Measurements from ENCODE around the gene NCDN. TPM values are rescaled to one million over a fixed set of nuclear protein-coding genes. Genes with fewer than 3 reads are reported as not detected.

NCDN gene
- total RNA-seq (20.0 and 33.2 TPM in 2 replicates), polyA plus RNA-seq (18.1 and 27.6 TPM in 2 replicates), polyA minus RNA-seq (ENCODE audit: low replicate concordance) (44.6 and 47.5 TPM in 2 replicates)
- 32.4 and 46.7 TPM in 2 replicates for polyA plus RNA-seq (2012)

- peaks cover 18% of the 10 kb centered on the region for H3K79me2 ChIP-seq (ENCODE audit: control insufficient read depth, insufficient read depth, low read length)
- peak within 1 kb of the TSS; percentile 88 for H3K27ac ChIP-seq (ENCODE audit: insufficient read depth, low read length)
- peak within 1 kb of the TSS; percentile 93 for H3K4me2 ChIP-seq (ENCODE audit: extremely low read depth, insufficient read depth, low read length)
- peak within 1 kb of the TSS; percentile 83 to 97 (median 92) for H3K4me3 ChIP-seq (replicated peaks in 1 of 4; ENCODE audit: control extremely low read depth in 1 of 4, insufficient read depth in 1 of 4, low read depth in 3 of 4, low read length in 4 of 4)
- no peaks in the 10 kb centered on the region for H3K9me3 ChIP-seq (ENCODE audit: control insufficient read depth, insufficient read depth, low read depth, low read length)
- H3K27me3 ChIP-seq (ENCODE audit: control insufficient read depth, insufficient read depth, low read length): no peaks in the 10 kb centered on the region
- H3K9ac ChIP-seq (ENCODE audit: insufficient read depth, low read length): peak within 1 kb of the TSS; percentile 90
- H3K36me3 ChIP-seq (ENCODE audit: control insufficient read depth, insufficient read depth, low read length): peaks cover 11% of the 10 kb centered on the region
- DNase-seq (ENCODE audit: low read depth in 2 of 2): peak; percentile 97 to 98
- peak within 1 kb of the TSS; percentile 92 for H2AFZ ChIP-seq (ENCODE audit: low read length)
- TF ChIP-seq CTCF (conservative IDR thresholded peaks at IDR 0.05 in 1 of 2, IDR thresholded peaks at IDR 0.05 in 1 of 2; ENCODE audit: low read depth in 1 of 2, low read length in 2 of 2): no peak
- no peak for TF ChIP-seq EZH2 (IDR thresholded peaks at IDR 0.05; ENCODE audit: low read length, missing control alignments)
- peaks cover 7% of the 10 kb centered on the region for H3K4me1 ChIP-seq (ENCODE audit: control insufficient read depth, extremely low read depth, insufficient read depth, low read length)
- H4K20me1 ChIP-seq (ENCODE audit: control insufficient read depth, extremely low read depth, insufficient read depth, low read length): no peaks in the 10 kb centered on the region
These were observed at the start of gene NCDN for GRCh38 chr1:35557611-35558373. TSS of gene NCDN (plus strand) at chr1:35557799. CDS start at chr1:35558191, 392 bp downstream.

- Histone ChIP-seq H3K9me3 (ENCODE audit: control insufficient read depth, insufficient read depth, low read depth, low read length) (no peaks in the 10 kb centered on the region), H3K4me2 (ENCODE audit: extremely low read depth, insufficient read depth, low read length) (no peak overlapping the region), H3K4me1 (ENCODE audit: control insufficient read depth, extremely low read depth, insufficient read depth, low read length) (peaks cover 10% of the 10 kb centered on the region), H3K27ac (ENCODE audit: insufficient read depth, low read length) (no peak overlapping the region), H3K4me3 (replicated peaks in 1 of 4; ENCODE audit: control extremely low read depth in 1 of 4, insufficient read depth in 1 of 4, low read depth in 3 of 4, low read length in 4 of 4) (no peak overlapping the region), H3K79me2 (ENCODE audit: control insufficient read depth, insufficient read depth, low read length) (peaks cover 2% of the 10 kb centered on the region), H3K36me3 (ENCODE audit: control insufficient read depth, insufficient read depth, low read length) (no peaks in the 10 kb centered on the region), H3K9ac (ENCODE audit: insufficient read depth, low read length) (no peak overlapping the region), H3K27me3 (ENCODE audit: control insufficient read depth, insufficient read depth, low read length) (no peaks in the 10 kb centered on the region), H4K20me1 (ENCODE audit: control insufficient read depth, extremely low read depth, insufficient read depth, low read length) (no peaks in the 10 kb centered on the region), H2AFZ (ENCODE audit: low read length) (no peak overlapping the region)
- TF ChIP-seq EZH2 (IDR thresholded peaks at IDR 0.05; ENCODE audit: low read length, missing control alignments) (no peak), CTCF (conservative IDR thresholded peaks at IDR 0.05 in 1 of 2, IDR thresholded peaks at IDR 0.05 in 1 of 2; ENCODE audit: low read depth in 1 of 2, low read length in 2 of 2) (no peak)
- DNase-seq (ENCODE audit: low read depth in 2 of 2): no peak
These were observed 49.7 kb upstream of the NCDN start for GRCh38 chr1:35507947-35508346.

- no peaks in the 10 kb centered on the region for H3K36me3 ChIP-seq (ENCODE audit: control insufficient read depth, insufficient read depth, low read length)
- H3K9ac ChIP-seq (ENCODE audit: insufficient read depth, low read length): no peak overlapping the region
- no peaks in the 10 kb centered on the region for H3K9me3 ChIP-seq (ENCODE audit: control insufficient read depth, insufficient read depth, low read depth, low read length)
- H3K27ac ChIP-seq (ENCODE audit: insufficient read depth, low read length): no peak overlapping the region
- no peak overlapping the region for H2AFZ ChIP-seq (ENCODE audit: low read length)
- peaks cover 10% of the 10 kb centered on the region for H3K4me1 ChIP-seq (ENCODE audit: control insufficient read depth, extremely low read depth, insufficient read depth, low read length)
- no peak overlapping the region for H3K4me2 ChIP-seq (ENCODE audit: extremely low read depth, insufficient read depth, low read length)
- TF ChIP-seq CTCF (conservative IDR thresholded peaks at IDR 0.05 in 1 of 2, IDR thresholded peaks at IDR 0.05 in 1 of 2; ENCODE audit: low read depth in 1 of 2, low read length in 2 of 2): no peak
- no peak for TF ChIP-seq EZH2 (IDR thresholded peaks at IDR 0.05; ENCODE audit: low read length, missing control alignments)
- H4K20me1 ChIP-seq (ENCODE audit: control insufficient read depth, extremely low read depth, insufficient read depth, low read length): no peaks in the 10 kb centered on the region
- peaks cover 2% of the 10 kb centered on the region for H3K79me2 ChIP-seq (ENCODE audit: control insufficient read depth, insufficient read depth, low read length)
- no peak for DNase-seq (ENCODE audit: low read depth in 2 of 2)
- H3K27me3 ChIP-seq (ENCODE audit: control insufficient read depth, insufficient read depth, low read length): no peaks in the 10 kb centered on the region
- no peak overlapping the region for H3K4me3 ChIP-seq (replicated peaks in 1 of 4; ENCODE audit: control extremely low read depth in 1 of 4, insufficient read depth in 1 of 4, low read depth in 3 of 4, low read length in 4 of 4)
These were observed 48.0 kb upstream of the NCDN start for GRCh38 chr1:35509558-35509957.

All from fibroblast of lung (primary cell).